GM19099 (cell line): ENCODE results near the gene C11orf68.
A peak's percentile ranks its signal among the peaks of the same experiment; 100 is the strongest.

Experiments used
- POLR2A ChIP-seq: IDR thresholded peaks from 3 replicates; pipeline ENCODE4 v1.6.1; 2011; ENCODE audit warnings: low read depth; ENCODE audit not compliant: insufficient read length; ENCODE audit errors: extremely low read depth

Gene C11orf68

DNA sequence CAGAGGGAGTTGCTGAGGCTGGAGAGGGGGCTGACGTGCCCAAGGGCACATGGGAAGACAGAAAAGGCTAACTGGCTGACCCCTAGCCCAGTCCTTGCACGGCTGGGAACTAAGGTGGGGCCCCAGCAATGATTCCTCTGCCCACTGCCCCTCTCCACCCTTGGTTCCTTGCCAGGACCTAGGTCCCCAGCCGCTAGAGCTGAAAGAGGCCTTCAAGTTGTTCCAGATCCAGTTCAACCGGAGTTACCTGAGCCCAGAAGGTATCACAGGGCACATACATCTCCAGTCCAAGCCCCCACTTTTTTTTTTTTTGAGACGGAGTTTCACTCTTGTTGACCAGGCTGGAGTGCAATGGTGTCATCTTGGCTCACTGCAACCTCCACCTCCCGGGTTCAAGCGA lies 38.8 kb downstream of the C11orf68 start:
- TF ChIP-seq POLR2A, result no peak

DNA sequence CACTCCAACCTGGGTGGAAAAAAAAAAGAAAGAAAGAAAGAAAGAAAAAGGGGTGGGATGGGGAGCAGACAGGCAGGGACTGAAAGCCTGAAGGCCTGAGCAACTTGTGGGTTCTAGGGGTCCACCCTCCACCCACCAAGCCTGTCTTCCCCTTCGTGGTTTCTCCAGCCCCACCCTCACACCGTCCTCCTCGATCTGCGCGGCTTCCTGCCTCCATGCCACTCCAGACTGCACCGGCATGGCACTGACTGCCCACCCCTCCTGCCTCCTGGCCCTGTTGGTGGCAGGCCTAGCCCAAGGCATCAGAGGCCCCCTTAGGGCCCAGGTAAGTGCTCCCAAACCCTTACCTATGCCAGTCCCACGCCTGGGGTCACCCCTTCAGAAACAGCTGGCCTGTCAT lies 39.2 kb downstream of the C11orf68 start, which contains the start of gene CTSW:
Gene CTSW, plus strand, starts transcription at position 221 of the 400 bp plus-strand sequence. Its CDS starts 18 bp downstream, at position 239.
- no peak for TF ChIP-seq POLR2A

DNA sequence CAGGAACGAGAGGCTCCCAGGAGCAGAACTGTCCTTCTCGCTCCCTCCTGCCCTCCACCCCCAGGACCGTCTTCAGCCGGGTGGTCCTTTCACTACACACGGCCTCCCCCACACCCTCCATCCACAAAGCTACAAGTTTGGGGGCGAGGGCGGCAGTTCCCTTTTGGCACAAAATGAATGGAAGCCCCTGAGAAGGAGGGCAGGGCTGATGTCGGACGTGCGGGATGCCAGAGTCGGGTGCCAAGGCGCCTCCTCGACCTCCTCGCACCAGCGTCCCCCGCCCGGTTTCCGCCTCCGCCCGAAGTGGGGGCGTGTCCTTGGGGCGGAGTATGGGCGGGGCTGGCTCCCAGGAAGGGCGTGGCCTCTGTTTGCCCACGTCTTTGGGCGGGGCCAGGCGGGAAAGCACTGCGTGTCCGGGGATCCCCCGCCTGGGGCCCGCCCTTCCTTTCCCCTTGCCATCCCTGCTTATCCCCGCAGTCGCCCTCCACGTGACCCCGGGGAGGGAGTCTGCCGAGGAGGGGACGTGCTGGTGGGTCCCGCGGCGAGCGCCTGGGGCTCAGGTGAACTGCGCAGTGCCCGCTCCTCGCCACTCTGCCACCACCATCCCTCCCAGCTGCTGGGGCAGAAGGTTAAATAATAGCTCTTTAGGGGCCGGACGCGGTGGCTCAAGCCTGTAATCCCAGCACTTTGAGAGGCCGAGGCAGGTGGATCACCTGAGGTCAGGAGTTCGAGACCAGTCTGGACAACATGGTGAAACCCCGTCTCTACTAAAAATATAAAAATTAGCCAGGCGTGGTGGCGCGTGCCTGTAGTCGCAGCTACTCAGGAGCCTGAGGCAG lies 45.3 kb downstream of the C11orf68 start:
- peak; percentile 81 for TF ChIP-seq POLR2A

DNA sequence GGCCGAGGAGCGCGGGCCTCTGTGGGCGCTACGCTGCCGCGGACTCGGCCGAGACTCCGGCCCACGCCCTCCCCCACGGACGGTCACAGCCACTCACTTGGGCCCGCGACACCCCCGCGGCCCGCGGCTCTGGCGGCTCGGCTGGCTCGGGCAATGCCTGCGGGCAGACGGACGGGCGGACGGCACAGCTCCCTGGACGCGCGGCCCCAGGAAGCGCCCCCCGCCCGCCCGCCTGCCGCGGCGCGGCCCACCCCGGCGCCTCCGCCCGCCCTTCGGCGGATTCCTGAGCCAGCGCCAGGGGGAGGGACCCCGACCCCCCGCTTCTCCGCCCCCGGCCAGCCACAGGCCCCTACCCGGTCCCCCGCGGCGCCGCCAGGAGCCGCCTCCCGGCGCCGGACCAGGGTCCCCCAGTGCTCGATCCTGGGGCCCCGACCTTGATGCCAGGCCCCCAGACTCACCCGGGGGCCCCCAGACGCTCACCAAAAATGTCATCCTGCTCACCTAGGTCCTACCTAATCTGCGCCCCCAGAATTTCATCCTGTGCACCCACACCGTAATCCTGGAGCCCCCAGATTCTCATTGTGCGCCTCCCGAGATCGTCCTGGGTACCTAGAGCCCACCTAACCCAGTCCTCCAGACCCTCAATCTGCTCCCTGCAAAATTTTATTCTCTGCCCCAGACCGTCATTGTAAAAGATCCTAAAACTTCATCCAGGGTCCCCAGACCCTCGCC lies 46.1 kb downstream of the C11orf68 start, which contains the start of gene EFEMP2:
Gene EFEMP2, minus strand, starts transcription at position 215 of the 732 bp plus-strand sequence. CDS start 446 bp downstream, outside the sequence.
- no peak for TF ChIP-seq POLR2A

DNA sequence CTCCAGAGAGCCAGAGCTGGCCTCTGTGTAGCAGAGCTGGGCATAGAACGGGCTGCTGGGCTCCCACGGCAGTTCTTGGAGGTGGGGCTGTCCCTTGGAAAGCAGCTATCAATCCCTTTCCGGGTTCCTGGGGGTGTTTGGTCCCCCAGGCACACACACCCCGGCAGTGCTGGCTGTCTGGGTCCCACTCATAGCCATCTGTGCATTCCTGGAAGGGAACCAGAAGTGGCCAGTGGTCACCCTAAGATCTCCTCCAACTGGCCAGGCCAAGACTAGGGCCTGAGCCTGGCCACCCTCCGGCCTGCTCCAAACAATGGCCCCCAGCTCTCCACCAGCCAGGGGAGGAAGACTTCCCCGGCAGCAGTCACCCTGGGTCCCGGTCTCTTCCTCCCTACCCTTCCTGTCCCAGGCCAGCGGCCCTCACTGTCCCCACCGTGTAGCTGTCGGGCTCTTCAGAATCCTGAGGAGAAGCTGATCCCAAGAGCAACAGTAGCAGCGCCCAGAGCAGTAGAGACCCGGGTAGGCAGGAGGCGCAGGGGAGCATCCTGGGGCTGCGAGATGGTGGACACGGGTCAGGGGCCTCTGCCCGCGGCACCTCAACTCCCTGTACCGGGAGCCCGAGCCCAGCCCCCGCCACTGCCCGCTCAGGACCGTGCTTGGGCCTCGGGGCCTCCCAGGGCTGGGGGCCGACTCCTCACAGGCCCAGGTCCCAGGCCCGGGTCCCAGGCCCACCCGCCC lies 46.9 kb downstream of the C11orf68 start:
- TF ChIP-seq POLR2A, result no peak

DNA sequence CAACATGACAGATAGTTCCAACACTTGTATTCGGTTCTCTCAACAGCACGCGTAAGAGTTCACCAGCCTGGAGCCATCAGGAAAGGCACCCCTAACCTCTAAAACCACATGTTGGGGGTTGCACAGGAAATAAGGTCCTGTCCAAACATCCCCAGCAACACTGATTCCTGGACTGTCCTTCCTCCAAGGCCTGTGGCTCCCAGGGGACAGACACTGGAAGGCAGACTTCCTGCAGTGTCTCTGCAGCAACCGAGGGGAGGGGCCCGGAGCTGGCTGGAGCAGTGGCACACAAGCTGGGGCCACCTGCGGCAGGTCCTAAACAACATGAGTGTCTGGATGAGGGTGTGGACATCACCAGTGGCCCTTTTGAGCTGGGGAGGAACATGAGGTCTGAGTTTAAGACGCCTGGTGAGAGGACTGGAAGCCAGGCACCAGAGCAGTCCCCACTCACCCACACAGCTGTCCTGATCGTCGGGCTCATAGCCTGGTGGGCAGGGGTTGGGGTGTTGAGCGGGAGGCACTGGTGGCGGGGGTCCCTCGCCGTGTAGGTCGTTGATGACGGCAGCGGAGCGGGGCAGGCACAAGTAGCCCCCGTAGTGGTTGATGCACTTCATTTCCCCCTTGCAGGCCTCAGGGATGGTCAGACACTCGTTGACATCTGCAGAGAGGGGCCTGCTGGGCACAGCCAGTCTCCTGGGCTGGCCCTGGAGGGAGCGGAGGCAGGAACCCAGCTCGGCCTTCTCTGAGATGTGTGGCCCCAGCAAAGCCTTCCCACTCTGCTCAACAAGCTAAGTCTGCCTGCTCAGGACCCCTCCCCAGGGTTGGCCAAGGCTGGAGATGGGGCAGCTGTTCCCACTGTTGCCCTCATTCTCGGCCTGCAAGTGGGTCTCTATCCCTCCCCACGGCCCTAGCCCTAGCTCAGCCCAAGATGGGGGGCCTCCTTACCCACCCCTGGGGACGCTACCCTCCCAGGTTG lies 47.9 kb downstream of the C11orf68 start:
- no peak for TF ChIP-seq POLR2A

DNA sequence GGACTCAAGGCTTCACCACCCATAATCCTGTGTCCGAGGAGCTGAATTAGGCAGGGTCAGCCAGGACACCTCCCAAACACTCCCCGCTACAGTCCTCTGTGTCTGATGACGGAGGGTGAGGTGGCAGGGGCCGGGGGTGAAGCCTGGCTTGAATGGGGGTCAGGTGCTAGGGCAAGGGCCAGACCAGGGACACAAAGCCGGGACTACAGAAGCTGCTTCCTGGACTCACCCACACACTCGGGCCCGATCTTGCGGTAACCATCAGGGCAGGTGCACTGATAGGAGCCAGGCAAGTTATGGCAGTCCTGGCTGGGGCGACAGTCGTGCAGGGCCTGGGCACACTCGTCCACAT lies 48.6 kb downstream of the C11orf68 start:
- TF ChIP-seq POLR2A, result no peak

DNA sequence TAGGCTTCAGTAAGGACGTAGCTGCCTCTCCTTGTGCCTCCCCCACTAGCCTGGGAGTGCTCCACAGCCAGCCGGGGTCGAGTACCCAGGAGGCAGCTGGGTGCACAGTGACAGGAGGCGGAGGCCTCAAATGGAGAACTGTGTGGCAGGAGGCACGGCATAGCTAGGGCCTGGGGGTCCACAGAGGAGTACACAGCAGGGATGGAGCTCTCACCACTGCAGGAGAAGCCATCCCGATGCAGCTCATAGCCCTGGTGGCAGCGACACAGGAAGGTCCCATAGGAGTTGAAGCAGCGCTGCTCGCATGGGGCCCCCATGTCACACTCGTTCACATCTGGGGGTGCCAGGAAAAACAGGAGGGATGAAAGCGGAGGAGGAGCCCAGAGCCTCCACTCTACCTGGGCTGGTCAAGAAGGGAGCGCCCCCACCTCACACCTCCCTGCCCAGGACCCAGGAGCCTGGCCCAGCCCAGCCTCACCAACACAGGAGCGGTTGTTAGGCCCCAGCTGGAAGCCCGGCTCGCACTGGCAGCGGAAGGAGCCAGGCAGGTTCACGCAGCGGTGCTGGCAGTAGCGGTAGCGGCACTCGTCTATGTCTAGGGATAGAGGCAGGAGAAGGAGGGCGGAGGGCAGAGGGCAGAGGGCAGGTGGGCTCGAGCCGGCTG lies 49.1 kb downstream of the C11orf68 start:
- TF ChIP-seq POLR2A, result no peak

DNA sequence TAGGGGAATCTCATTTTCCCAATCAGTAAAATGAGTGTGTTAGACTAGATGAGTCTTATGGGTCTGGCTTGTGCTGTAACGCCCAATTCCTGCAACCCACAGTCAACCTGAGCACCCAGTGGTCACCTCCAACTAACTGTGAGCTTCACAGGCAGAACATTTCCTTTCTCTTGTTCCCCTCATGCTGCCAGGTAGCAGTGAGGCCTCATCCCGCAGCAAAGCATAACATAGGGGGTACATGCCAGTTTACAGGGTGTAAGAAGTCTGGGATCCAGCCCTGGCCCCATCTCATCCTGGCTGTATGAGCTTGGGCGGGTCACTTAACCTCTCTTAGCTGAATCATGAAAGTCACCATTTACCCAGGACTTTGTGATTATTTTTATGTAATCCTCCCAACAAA lies 50.0 kb downstream of the C11orf68 start:
- no peak for TF ChIP-seq POLR2A

DNA sequence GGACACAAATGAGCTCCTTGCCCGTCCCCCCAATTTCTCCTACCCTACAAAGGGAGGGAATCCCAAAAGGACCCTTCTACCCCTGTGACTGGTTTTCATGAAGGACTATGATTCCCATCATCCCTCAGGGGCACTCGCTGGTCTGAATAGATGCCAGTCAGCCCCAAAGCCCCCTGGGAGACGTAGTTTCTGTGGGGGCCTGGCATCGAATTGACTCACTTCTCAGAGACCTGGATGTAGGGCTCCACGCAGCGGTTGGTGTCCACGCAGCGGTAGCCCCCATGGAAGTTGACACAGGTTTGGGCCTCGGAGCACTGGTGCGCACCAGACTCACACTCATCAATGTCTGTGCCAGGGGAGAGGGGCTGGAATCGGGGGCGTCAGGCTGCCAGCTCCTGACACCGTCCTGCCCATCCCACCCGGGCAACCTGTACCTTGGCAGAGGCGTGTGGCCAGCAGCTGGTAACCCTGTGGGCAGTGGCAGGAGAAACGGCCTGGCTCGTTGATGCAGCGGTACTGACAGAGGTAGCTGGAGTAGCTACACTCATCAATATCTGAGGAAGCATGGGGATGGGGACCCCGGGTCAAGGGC lies 50.7 kb downstream of the C11orf68 start:
- no peak for TF ChIP-seq POLR2A

DNA sequence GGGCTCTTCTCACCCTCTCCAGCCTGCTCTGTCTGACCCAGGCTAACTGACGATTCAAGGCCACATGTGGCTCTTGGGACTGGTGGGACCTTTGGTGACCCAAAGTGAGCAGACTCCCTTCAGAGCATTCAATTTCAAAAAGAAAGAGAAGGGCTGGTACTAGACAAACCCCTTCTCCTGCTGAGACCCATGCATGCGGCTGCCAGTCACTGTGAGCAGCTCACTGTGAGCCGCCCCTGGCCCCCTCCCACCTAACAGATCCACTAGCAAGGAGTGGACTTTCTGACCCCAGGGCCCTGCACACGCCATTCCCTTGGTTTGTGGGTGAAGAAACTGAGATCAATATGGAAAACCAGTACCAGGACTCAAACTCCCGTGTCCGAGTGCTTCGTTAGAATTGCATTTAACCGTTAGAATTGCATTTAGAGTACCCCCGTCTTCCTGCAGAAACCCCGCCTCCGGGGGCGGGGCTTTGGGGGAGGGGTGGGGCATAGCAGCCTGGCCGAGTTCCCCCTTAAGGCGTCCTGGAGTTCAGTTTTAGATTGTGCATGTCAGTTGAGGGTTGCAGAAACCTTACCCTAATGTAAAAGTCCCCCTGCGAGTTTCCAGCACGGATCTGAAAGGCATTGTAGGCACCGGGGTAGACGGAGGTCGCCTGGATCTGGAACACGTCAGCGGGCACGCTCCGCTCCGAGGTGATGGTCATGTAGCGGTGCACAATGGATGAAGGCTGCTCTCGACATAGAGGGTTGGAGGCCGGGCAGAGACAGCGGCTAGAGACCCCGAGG lies 51.4 kb downstream of the C11orf68 start:
- TF ChIP-seq POLR2A, result no peak
